ENCODE results near the gene SNED1. TPM values are rescaled to one million over a fixed set of nuclear protein-coding genes. Genes with fewer than 3 reads are reported as not detected.

Gene SNED1
- polyA plus RNA-seq, 1 donor from 2014 or later = 0.32 TPM

- Histone ChIP-seq H3K4me2 (ENCODE audit: low read length) (no peak overlapping the region), H3K36me3 (ENCODE audit: insufficient read depth, low read length) (no peaks in the 10 kb centered on the region), H3F3A (ENCODE audit: insufficient read depth, low read length, poor library complexity, severe bottlenecking) (no peaks in the 10 kb centered on the region), H3K9me2 (ENCODE audit: insufficient read depth, low read length) (no peaks in the 10 kb centered on the region), H3K27ac (ENCODE audit: low read length) (no peak overlapping the region), H4K20me1 (ENCODE audit: insufficient read depth) (no peaks in the 10 kb centered on the region), H3K9ac (ENCODE audit: low read length) (no peak overlapping the region), H3K79me2 (replicated peaks; ENCODE audit: insufficient read depth, low read length) (no peaks in the 10 kb centered on the region), H3K27me3 (ENCODE audit: insufficient read depth, low read depth, low read length) (peaks cover 28% of the 10 kb centered on the region), H2AFZ (ENCODE audit: low read depth, low read length) (no peak overlapping the region), H3K9me3 (ENCODE audit: low read length) (peaks cover 5% of the 10 kb centered on the region), H3K4me3 (ENCODE audit: low read length) (no peak overlapping the region)
- no peak for TF ChIP-seq EP300 (conservative IDR thresholded peaks at IDR 0.05; ENCODE audit: poor library complexity, severe bottlenecking)
- no peak for TF ChIP-seq POLR2AphosphoS5 (IDR thresholded peaks at IDR 0.05)
- TF ChIP-seq EZH2 (IDR thresholded peaks at IDR 0.05; ENCODE audit: borderline replicate concordance, insufficient read depth, low read length, poor library complexity, severe bottlenecking) = no peak
- no peak for TF ChIP-seq RAD21 (conservative IDR thresholded peaks at IDR 0.05)
- no peak for TF ChIP-seq MXI1 (conservative IDR thresholded peaks at IDR 0.05; ENCODE audit: poor library complexity, severe bottlenecking)
- TF ChIP-seq CTCF (IDR thresholded peaks at IDR 0.05; ENCODE audit: poor library complexity, severe bottlenecking) = no peak
- TF ChIP-seq REST (IDR thresholded peaks at IDR 0.05; ENCODE audit: borderline replicate concordance) = no peak
- TF ChIP-seq TAF1 (IDR thresholded peaks at IDR 0.05; ENCODE audit: low read depth) = no peak
- TF ChIP-seq SMC3 (conservative IDR thresholded peaks at IDR 0.05; ENCODE audit: poor library complexity) = no peak
Observed at GRCh38 chr2:241003369-241003768, 5.0 kb downstream of the SNED1 start.

DNA sequence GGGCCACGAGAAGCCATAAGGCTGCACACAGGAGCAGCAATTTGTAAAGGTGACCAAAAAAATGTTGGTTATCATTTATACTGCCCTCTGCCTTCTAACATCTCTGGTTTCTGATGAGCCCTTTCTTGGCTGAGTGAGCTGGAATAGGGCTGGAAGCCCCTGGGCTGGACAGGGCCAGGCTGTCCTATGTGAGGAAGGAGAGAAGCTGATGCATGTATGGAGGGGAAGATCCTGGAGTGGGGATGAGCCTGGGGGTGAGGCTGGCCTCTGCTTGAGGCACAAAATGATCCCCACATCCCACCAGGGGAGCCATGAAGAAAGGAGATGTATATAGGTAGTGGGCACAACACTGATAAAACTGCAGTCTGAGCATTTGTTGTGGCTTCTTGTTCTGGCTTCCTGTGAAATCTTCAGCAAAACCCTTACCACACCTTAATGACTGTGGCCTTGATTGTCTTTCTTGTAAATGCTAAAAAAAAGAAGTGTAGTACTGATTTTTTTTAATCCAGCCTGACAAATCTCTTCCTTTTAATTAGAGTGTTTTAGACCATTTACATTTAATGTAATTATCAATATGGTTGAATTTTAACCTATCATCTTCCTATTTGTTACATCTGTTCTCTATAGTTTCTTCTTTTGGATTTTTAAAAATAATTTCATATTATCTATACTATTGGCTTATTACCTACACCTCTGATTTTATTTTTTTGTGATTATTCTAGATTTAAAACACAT lies 5.6 kb downstream of the SNED1 start:
- Histone ChIP-seq H3K36me3 (ENCODE audit: insufficient read depth, low read length) (no peaks in the 10 kb centered on the region), H3K9me3 (ENCODE audit: low read length) (peaks cover 5% of the 10 kb centered on the region), H3K9me2 (ENCODE audit: insufficient read depth, low read length) (no peaks in the 10 kb centered on the region), H3K79me2 (replicated peaks; ENCODE audit: insufficient read depth, low read length) (no peaks in the 10 kb centered on the region), H3K27ac (ENCODE audit: low read length) (no peak overlapping the region), H3F3A (ENCODE audit: insufficient read depth, low read length, poor library complexity, severe bottlenecking) (no peaks in the 10 kb centered on the region), H3K4me2 (ENCODE audit: low read length) (no peak overlapping the region), H4K20me1 (ENCODE audit: insufficient read depth) (no peaks in the 10 kb centered on the region), H3K4me3 (ENCODE audit: low read length) (no peak overlapping the region), H3K9ac (ENCODE audit: low read length) (no peak overlapping the region), H2AFZ (ENCODE audit: low read depth, low read length) (no peak overlapping the region), H3K27me3 (ENCODE audit: insufficient read depth, low read depth, low read length) (peaks cover 27% of the 10 kb centered on the region)
- TF ChIP-seq MXI1 (conservative IDR thresholded peaks at IDR 0.05; ENCODE audit: poor library complexity, severe bottlenecking) (no peak), EZH2 (IDR thresholded peaks at IDR 0.05; ENCODE audit: borderline replicate concordance, insufficient read depth, low read length, poor library complexity, severe bottlenecking) (no peak), REST (IDR thresholded peaks at IDR 0.05; ENCODE audit: borderline replicate concordance) (no peak), EP300 (conservative IDR thresholded peaks at IDR 0.05; ENCODE audit: poor library complexity, severe bottlenecking) (no peak), SMC3 (conservative IDR thresholded peaks at IDR 0.05; ENCODE audit: poor library complexity) (no peak), TAF1 (IDR thresholded peaks at IDR 0.05; ENCODE audit: low read depth) (no peak), RAD21 (conservative IDR thresholded peaks at IDR 0.05) (no peak), POLR2AphosphoS5 (IDR thresholded peaks at IDR 0.05) (no peak), CTCF (IDR thresholded peaks at IDR 0.05; ENCODE audit: poor library complexity, severe bottlenecking) (no peak)

Measured in neural cell (in vitro differentiated cells).